ENCODE data around the gene MATN1. TPM values are rescaled to one million over a fixed set of nuclear protein-coding genes. Genes with fewer than 3 reads are reported as not detected.

Gene MATN1
- total and polyA plus RNA-seq, 4 donors, result 0.19 TPM; not detected in 3

DNA sequence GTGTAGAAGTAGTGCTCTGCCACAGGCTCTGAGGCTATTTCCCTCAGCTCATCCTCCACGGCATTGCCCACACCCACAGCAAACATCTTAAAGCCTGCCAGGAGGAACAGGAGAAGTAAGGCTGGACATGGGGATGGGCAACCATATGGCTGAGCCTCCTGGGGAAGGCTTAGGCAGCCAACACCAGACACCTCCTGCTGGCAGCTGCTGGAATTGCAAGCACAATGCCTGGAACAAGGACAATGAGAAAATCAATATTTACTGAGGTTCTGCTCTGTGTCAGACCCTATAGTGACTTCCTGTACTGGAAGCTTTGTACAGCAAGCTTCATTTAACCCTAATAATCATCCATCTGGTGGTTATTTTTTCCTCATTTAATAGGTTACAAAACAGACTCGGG is 8.2 kb downstream of the MATN1 start:
- TF ChIP-seq SP1 (IDR thresholded peaks at IDR 0.05), result no peak
- TF ChIP-seq TAF1 (conservative IDR thresholded peaks at IDR 0.05), result no peak
- no peak for TF ChIP-seq FOXA2 (IDR thresholded peaks at IDR 0.05)
- TF ChIP-seq, protein P1, sequence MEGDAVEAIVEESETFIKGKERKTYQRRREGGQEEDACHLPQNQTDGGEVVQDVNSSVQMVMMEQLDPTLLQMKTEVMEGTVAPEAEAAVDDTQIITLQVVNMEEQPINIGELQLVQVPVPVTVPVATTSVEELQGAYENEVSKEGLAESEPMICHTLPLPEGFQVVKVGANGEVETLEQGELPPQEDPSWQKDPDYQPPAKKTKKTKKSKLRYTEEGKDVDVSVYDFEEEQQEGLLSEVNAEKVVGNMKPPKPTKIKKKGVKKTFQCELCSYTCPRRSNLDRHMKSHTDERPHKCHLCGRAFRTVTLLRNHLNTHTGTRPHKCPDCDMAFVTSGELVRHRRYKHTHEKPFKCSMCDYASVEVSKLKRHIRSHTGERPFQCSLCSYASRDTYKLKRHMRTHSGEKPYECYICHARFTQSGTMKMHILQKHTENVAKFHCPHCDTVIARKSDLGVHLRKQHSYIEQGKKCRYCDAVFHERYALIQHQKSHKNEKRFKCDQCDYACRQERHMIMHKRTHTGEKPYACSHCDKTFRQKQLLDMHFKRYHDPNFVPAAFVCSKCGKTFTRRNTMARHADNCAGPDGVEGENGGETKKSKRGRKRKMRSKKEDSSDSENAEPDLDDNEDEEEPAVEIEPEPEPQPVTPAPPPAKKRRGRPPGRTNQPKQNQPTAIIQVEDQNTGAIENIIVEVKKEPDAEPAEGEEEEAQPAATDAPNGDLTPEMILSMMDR (IDR thresholded peaks at IDR 0.05; ENCODE audit: low read depth, low read length, missing input control), result no peak
- TF ChIP-seq, protein P2, sequence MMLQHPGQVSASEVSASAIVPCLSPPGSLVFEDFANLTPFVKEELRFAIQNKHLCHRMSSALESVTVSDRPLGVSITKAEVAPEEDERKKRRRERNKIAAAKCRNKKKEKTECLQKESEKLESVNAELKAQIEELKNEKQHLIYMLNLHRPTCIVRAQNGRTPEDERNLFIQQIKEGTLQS (IDR thresholded peaks at IDR 0.05), result no peak
- TF ChIP-seq NR2F2 (IDR thresholded peaks at IDR 0.05), result no peak
- no peak for TF ChIP-seq JUND (IDR thresholded peaks at IDR 0.05)
- TF ChIP-seq REST (IDR thresholded peaks at IDR 0.05), result no peak
- no peak for TF ChIP-seq YY1 (IDR thresholded peaks at IDR 0.05)
- no peak for TF ChIP-seq RAD21 (IDR thresholded peaks at IDR 0.05)
- no peak for TF ChIP-seq ZBTB33 (IDR thresholded peaks at IDR 0.05)
- no peak for TF ChIP-seq HNF4G (IDR thresholded peaks at IDR 0.05)
- TF ChIP-seq FOXA1 (IDR thresholded peaks at IDR 0.05), result no peak
- TF ChIP-seq RXRA (IDR thresholded peaks at IDR 0.05), result no peak
- no peak for TF ChIP-seq GABPA (IDR thresholded peaks at IDR 0.05 in 1 of 2, conservative IDR thresholded peaks at IDR 0.05 in 1 of 2)
- no peak overlapping the region for H3K9ac ChIP-seq (ENCODE audit: low read depth in 1 of 2, low read length in 2 of 2)
- H3K27ac ChIP-seq (ENCODE audit: low read depth in 1 of 2, low read length in 2 of 2), result no peak overlapping the region
- H3K4me1 ChIP-seq (ENCODE audit: control insufficient read depth in 4 of 4, insufficient read depth in 4 of 4, low read length in 3 of 4), result peaks cover 0 to 9% (median 4%) of the 10 kb centered on the region in 4 donors
- DNase-seq (ENCODE audit: low spot score), result no peak
- no peaks in the 10 kb centered on the region for H3K27me3 ChIP-seq (ENCODE audit: control insufficient read depth in 4 of 4, insufficient read depth in 4 of 4, low read length in 3 of 4)
- no peak overlapping the region for H3K4me3 ChIP-seq (ENCODE audit: low read depth in 1 of 3, low read length in 3 of 3)
- peaks cover 0 to 4% (median 0%) of the 10 kb centered on the region in 4 donors for H3K9me3 ChIP-seq (ENCODE audit: control insufficient read depth in 4 of 4, low read length in 3 of 4)
- WGBS, result 95% methylated on average over 2 of the region's 2 CpGs
- H3K36me3 ChIP-seq (ENCODE audit: control insufficient read depth in 4 of 4, insufficient read depth in 3 of 4, low read depth in 1 of 4, low read length in 3 of 4), result no peaks in the 10 kb centered on the region

- Histone ChIP-seq H3K36me3 (ENCODE audit: control insufficient read depth in 4 of 4, insufficient read depth in 3 of 4, low read depth in 1 of 4, low read length in 3 of 4) (no peaks in the 10 kb centered on the region), H3K4me3 (ENCODE audit: low read depth in 1 of 3, low read length in 3 of 3) (no peak overlapping the region), H3K9me3 (ENCODE audit: control insufficient read depth in 4 of 4, low read length in 3 of 4) (peaks cover 0 to 4% (median 0%) of the 10 kb centered on the region in 4 donors), H3K27me3 (ENCODE audit: control insufficient read depth in 4 of 4, insufficient read depth in 4 of 4, low read length in 3 of 4) (no peaks in the 10 kb centered on the region), H3K27ac (ENCODE audit: low read depth in 1 of 2, low read length in 2 of 2) (no peak overlapping the region), H3K9ac (ENCODE audit: low read depth in 1 of 2, low read length in 2 of 2) (no peak overlapping the region), H3K4me1 (ENCODE audit: control insufficient read depth in 4 of 4, insufficient read depth in 4 of 4, low read length in 3 of 4) (peaks cover 0 to 8% (median 4%) of the 10 kb centered on the region in 4 donors)
- DNase-seq (ENCODE audit: low spot score), result no peak
- 96% methylated on average over 8 of the region's 8 CpGs for WGBS
- TF ChIP-seq REST (IDR thresholded peaks at IDR 0.05) (no peak), YY1 (IDR thresholded peaks at IDR 0.05) (no peak), NR2F2 (IDR thresholded peaks at IDR 0.05) (no peak), JUND (IDR thresholded peaks at IDR 0.05) (no peak), HNF4G (IDR thresholded peaks at IDR 0.05) (no peak), EGR1 (IDR thresholded peaks at IDR 0.05; ENCODE audit: low read depth in 2 of 2) (no peak), FOXA1 (IDR thresholded peaks at IDR 0.05) (no peak), GABPA (IDR thresholded peaks at IDR 0.05 in 1 of 2, conservative IDR thresholded peaks at IDR 0.05 in 1 of 2) (no peak), FOXA2 (IDR thresholded peaks at IDR 0.05) (no peak), HNF4A (conservative IDR thresholded peaks at IDR 0.05) (no peak)
- TF ChIP-seq, protein P3, sequence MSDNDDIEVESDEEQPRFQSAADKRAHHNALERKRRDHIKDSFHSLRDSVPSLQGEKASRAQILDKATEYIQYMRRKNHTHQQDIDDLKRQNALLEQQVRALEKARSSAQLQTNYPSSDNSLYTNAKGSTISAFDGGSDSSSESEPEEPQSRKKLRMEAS (IDR thresholded peaks at IDR 0.05), result no peak
- TF ChIP-seq, protein P1 (IDR thresholded peaks at IDR 0.05; ENCODE audit: low read depth, low read length, missing input control), result no peak
Observed at GRCh38 chr1:30714536-30715090, 8.8 kb downstream of the MATN1 start.
